Measurements from ENCODE around the gene CXADR.

DNA sequence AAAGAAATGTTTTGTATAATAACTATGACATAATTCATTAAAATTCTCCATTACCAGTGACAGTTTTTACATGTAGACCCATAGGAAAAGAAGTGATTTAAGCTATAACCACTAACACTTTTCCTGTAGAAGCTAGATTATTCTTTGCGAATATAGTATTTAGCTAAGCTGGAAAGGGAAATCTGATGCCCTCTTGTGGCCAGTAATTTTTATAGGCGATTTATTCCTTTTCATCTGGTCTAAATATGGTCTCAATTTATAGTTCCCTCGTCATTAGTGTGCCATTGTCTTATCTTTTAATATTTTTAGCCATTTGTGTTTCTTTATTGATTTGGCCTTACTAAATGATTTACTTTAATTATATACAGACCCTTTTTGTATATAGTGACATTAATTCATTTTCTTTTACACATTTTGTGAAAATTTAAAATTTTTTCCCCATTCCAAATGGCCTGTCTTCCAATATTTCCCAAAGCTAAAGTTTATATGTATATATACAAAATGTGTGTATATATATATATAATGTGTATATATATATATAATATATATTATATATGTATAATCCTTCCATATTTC is 73.1 kb downstream of the CXADR start:
- no peak for TF ChIP-seq TAF1 (IDR thresholded peaks at IDR 0.05; ENCODE audit: low read depth, low read length)
- no peak for TF ChIP-seq SPI1 (IDR thresholded peaks at IDR 0.05; ENCODE audit: low read depth, low read length)
- TF ChIP-seq POLR2AphosphoS5 (IDR thresholded peaks at IDR 0.05; ENCODE audit: low read depth, low read length), result no peak
- no peak for TF ChIP-seq POLR2A (IDR thresholded peaks at IDR 0.05; ENCODE audit: low read depth, low read length)
- TF ChIP-seq POU2F2 (IDR thresholded peaks at IDR 0.05; ENCODE audit: low read depth, low read length), result no peak
- no peak for TF ChIP-seq PAX5 (IDR thresholded peaks at IDR 0.05; ENCODE audit: insufficient read depth, low read length, severe bottlenecking)

Measured in GM12891 (cell line).